GM18909 (cell line): ENCODE data around the gene TMEM183A.

Experiments used
- ATAC-seq: cut with Tn5 transposase; IDR thresholded peaks from one replicate; pipeline ENCODE4 v1.9.1; 2021; ENCODE audit warnings: mild to moderate bottlenecking; ENCODE audit not compliant: unreplicated experiment, poor library complexity

The TMEM183A gene

DNA sequence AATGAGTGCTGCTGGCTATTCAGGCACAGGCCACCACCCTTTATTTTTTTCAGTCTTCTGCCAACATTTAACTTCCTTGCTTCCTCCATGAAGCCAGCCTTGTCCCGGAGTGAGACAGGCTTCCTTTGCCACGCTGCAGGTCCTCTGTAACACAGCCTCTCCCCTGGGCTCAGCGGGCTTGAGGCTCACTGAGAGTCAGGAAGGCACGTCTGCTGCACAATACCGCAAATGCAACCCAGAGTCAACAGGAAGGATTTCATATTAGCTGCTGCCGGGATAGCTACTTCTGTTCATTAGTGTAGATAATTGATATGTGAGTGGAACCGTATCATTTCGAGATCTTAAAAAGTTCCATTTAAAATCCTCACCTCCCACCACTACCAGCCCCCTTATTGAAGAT, 56.1 kb downstream of the TMEM183A start:
- ATAC-seq, result no peak

DNA sequence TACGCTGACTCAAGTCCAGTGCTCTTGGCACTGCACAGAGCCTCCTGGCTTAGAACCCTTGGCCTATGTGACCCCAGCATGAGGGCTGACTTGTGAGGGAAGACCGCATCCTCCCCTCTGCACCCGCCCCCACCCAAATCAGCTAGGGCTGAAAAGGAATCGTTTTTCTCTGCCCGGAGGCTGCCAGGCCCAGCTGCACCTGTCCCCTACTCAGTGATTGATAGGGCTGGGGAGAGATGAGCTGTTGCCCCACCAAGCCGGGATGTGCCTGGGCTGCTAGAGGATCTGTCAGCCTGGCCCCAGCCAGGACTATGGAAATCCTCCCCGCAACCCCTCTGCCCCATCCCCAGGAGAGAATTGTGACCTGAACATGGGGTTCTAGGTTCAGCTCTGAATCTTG, 58.0 kb downstream of the TMEM183A start:
- ATAC-seq, result no peak

DNA sequence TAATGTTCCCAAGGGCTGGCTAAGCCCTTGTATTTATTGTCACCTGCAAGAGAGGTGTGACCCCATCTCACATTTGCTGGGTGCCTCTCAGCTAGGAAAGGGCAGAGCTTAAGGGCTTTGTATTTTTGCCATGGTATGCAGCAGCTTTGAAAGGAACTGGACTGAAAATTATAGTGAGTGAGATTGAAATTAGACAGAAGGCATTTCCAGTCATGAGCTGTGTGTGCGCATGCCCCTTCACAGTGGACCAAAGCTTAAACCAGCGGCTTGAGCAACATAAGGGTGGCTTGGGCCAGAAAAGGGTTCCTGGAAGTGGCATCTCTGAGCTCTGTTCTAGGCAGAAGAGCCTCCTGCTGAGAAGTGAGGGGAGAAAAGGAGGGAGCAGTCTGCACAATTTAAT, 58.8 kb downstream of the TMEM183A start:
- no peak for ATAC-seq

DNA sequence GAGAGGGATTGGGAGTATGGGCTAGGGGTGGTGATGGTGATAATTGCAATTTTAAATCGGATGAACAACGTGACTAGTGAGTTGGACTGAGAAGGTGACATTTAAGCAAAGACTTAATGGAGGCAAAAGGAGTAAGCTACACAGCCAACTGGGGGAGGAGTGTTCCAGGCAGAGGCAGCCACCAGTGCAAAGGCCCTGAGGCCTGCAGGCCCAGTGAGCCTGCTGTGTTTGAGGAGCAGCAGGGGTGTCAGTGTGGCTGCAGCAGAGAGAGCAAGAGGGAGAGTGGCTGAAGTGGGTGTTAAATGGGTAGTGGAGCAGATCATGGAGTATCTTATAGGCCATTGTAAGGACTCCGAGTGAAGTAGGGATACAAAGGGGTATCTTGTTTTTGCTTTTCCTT, 59.8 kb downstream of the TMEM183A start:
- no peak for ATAC-seq

GRCh38 chr1:203069030-203069747, 62.0 kb downstream of the TMEM183A start:
- ATAC-seq, result no peak

- ATAC-seq, result no peak
Observed at GRCh38 chr1:203072002-203072602, 64.9 kb downstream of the TMEM183A start.

DNA sequence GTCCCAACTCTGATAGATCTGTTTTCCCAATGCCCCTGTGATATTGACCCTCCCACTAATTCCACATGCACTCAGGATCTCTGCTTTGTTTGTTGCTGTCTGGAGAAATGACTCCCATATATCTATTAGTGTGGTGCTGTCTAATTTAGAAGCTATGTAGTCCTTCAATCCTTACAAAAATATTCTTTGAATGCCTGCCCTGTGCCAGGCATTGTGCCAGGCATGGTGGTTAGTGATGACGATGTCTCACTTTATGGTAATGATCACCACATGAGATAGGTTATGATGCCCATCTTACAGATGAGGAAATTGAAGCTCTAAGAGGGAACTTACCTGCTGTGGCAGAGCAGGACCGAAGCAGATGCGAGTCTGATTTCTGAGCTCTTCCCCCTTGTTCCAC, 65.7 kb downstream of the TMEM183A start:
- ATAC-seq, result no peak

DNA sequence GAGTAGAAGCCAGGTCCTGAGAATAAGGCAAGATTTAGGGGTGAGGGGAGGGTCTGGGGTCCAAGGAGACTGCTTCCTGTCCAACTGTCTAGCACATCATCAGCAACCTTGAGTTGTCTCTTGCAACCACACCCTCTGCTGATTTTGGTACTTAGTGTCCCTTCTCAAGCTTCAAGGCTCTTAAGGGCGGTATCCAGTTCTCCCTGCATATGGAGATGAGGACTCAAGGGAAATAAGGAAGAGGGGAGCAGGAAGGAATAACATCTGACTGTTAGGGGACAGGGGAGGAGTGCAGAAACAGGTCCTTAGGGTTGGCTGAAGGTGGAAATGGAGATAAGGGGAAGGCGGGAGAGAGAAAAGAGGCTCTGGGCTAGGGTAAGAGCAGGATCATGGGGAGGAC, 66.3 kb downstream of the TMEM183A start:
- ATAC-seq, result no peak
